ENCODE measurements around the gene ARMC12. TPM values are rescaled to one million over a fixed set of nuclear protein-coding genes. Genes with fewer than 3 reads are reported as not detected.

The ARMC12 gene
- total RNA-seq, 1 donor: 0.43 TPM

DNA sequence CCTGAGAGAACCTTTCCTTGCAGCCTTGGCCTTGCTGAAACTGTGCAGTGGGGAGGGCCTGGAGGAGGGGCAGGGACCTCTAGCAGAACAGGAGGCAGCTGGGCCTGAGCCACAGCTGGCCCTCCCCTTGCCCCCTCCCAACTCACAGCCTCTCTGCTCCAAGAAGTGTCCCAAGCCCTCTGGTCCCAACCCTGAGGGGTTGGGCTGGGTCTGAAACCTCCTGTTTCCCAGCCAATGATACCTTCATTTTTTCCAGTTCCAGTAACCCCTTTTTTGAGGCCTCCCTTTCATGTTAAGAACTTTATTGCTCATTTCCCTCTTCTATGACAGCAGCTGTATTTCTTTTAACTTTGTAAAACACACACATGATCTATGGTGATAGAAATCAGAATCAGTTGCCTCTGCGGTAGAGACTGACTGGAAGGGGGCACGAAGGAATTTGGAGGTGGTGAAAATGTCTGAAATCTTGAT is 17.9 kb upstream of the ARMC12 start:
- no peak overlapping the region for H3K4me3 ChIP-seq (ENCODE audit: low read depth, low read length)
- TF ChIP-seq, protein P1, sequence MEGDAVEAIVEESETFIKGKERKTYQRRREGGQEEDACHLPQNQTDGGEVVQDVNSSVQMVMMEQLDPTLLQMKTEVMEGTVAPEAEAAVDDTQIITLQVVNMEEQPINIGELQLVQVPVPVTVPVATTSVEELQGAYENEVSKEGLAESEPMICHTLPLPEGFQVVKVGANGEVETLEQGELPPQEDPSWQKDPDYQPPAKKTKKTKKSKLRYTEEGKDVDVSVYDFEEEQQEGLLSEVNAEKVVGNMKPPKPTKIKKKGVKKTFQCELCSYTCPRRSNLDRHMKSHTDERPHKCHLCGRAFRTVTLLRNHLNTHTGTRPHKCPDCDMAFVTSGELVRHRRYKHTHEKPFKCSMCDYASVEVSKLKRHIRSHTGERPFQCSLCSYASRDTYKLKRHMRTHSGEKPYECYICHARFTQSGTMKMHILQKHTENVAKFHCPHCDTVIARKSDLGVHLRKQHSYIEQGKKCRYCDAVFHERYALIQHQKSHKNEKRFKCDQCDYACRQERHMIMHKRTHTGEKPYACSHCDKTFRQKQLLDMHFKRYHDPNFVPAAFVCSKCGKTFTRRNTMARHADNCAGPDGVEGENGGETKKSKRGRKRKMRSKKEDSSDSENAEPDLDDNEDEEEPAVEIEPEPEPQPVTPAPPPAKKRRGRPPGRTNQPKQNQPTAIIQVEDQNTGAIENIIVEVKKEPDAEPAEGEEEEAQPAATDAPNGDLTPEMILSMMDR (IDR thresholded peaks at IDR 0.05; ENCODE audit: insufficient read depth, low read depth, low read length): no peak
- DNase-seq (ENCODE audit: low read depth): no peak

DNA sequence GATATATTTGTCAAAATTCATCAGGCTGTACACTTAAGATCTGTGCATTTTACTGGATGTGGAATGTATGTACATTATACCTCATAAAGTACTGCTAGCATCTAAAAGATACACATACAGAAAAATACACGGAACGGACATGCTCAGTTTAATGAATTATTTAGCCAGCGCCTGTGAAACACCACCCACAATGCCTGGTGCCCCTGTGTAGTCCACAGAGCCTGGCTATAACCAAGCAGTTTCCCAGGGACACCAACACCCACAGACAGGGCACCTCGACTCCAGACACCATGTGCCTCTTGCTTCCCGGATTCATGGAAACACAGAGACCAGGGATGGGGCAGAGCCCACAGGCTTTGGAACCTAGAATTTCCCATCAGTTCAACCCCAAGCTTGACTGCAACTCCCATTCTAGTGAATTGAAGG is 17.4 kb upstream of the ARMC12 start:
- no peak for DNase-seq (ENCODE audit: low read depth)
- no peak overlapping the region for H3K4me3 ChIP-seq (ENCODE audit: low read depth, low read length)
- TF ChIP-seq, protein P1 (IDR thresholded peaks at IDR 0.05; ENCODE audit: insufficient read depth, low read depth, low read length): no peak

DNA sequence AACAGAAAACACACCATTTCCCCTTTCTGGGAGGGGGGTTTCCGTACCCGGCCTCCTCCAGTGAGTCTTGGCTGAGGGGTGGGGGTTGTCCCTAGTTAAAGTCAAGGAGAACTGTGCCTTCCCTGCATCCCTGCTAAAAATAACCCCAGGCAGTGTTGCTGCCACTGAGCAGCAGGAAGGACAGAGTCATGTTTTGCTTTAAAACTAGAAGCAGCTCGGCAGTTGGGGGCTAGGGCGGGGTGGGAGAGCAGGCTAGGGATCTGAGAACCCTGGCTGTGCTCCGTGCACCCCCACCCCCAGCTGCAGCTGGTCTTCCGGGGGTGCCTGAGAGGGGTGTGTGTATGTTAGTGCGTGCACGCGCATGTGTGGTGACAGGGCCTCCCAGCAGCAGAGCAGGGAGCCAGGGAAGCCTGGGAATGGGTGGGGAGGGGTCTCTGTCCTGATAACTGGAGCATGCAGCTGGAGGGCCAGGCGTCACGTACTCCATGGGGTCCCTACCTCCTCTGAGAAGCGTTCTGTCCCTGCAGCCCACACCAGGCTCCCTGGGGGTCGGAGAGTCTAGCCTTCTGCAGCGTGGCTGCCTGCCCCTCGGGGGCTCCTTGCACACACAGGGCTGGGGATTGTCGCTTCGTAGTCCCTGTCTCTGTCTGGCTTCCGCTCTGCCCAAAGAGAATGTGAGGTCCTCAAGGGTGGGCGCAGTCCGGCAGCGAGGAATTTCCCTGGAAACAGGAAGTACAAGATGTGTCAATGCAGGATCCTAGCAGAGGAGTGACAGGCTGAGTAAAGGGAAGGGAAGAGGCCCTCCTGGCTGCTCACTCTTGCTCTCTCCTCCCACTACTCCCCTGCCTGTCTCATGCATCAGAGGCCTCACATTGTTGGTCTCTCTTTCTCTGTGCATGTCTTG is 16.8 kb upstream of the ARMC12 start:
- H3K4me3 ChIP-seq (ENCODE audit: low read depth, low read length): no peak overlapping the region
- peak; percentile 42 for DNase-seq (ENCODE audit: low read depth)

DNA sequence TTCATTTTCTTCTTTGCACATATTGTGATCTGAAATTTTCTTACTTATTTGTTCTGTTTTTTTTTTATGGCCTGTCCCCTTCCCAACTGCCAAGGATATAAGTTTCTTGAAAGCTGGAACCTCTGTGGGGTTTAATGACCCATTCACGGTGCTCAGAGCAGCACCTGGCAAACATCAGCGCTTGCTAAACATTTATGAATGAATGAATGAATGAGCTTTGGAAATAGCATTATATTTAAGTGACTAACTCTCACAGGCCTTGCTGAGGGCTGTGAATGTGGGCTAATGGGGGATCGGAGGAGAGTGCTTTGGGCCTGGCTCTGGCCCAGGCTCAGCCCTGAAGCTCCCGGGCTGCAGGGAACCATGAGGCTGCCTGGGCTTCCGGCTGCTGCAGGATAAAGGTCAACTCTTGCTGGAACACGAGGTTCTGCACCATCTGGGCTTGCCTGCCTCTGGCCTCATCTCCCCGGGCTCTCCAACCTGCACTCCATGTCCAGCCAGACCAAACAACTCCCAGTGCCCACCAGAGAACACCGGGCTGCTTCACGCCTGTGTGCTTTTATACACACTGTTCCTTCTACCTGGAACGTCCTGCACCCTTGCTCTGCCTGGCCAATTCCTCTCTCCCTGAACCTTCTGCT is 14.6 kb upstream of the ARMC12 start:
- DNase-seq (ENCODE audit: low read depth): no peak
- H3K4me3 ChIP-seq (ENCODE audit: low read depth, low read length): no peak overlapping the region
- TF ChIP-seq, protein P1 (IDR thresholded peaks at IDR 0.05; ENCODE audit: insufficient read depth, low read depth, low read length): no peak

More for the DNA sequence above, 16.8 kb upstream of the ARMC12 start:
- TF ChIP-seq, protein P1 (IDR thresholded peaks at IDR 0.05; ENCODE audit: insufficient read depth, low read depth, low read length): no peak

DNA sequence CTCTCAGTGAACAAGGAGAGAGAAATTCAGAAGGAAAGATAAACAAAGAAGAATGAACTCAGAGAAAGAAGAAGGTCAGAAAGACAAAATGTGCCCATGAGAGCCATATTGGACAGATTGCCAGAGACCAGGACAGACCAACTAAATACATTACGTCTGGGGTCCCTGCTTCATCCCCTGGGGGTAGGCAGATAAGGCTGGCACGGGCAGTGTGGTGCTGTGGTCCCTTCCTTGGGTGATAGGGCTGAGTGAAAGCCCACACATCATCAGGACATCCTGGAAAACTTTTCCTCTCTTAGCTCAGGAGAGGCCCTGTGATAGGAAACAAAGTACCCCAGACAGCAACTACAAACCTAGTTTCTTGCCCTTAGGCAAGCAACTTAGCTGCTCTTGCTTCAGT is 13.2 kb upstream of the ARMC12 start:
- no peak overlapping the region for H3K4me3 ChIP-seq (ENCODE audit: low read depth, low read length)
- no peak for DNase-seq (ENCODE audit: low read depth)
- TF ChIP-seq, protein P1 (IDR thresholded peaks at IDR 0.05; ENCODE audit: insufficient read depth, low read depth, low read length): no peak

DNA sequence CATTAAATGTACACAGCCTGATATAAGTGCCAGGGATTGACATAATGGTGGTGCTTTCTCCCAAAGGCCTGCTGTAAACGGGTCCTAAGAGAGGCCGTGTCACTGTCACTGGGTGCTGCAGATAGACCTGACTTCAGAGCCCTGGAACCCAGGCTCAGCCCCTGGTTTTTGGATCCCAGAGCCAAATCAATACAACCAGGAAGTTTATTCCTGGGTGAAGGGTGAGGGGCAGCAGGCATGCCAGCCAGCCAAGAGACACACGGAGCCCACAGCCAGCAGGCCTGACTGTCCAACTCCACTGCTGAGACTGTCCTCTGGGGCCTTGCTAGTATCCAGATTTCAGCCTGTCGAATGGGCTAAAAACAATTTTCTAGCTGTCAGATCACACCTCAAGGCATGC is 12.8 kb upstream of the ARMC12 start:
- DNase-seq (ENCODE audit: low read depth): no peak
- TF ChIP-seq, protein P1 (IDR thresholded peaks at IDR 0.05; ENCODE audit: insufficient read depth, low read depth, low read length): no peak
- H3K4me3 ChIP-seq (ENCODE audit: low read depth, low read length): no peak overlapping the region
